NT2/D1 (cell line): ENCODE results near the gene PKN3.

Experiments used
- SUZ12 ChIP-seq: IDR thresholded peaks from 2 replicates; pipeline ENCODE4 v1.6.1; 2011; ENCODE audit not compliant: insufficient read length, insufficient read depth; ENCODE audit errors: extremely low read depth
- YY1 ChIP-seq: IDR thresholded peaks from 2 replicates; pipeline ENCODE4 v1.6.1; 2011; ENCODE audit not compliant: insufficient read length, insufficient read depth
- ZNF274 ChIP-seq: IDR thresholded peaks from 2 replicates; pipeline ENCODE4 v1.6.1; 2011; ENCODE audit warnings: mild to moderate bottlenecking, low read depth, low read length

- TF ChIP-seq ZNF274 (no peak), SUZ12 (no peak), YY1 (no peak)
Observed at GRCh38 chr9:128719919-128720605, 17.8 kb downstream of the PKN3 start.
